22Rv1 (cell line): ENCODE results near the gene HUS1.

ENCODE experiments used
- H3K27ac ChIP-seq: fragments of 450-650 bp; 2 replicates; pipeline ENCODE4 v1.5.1; 2017
- ZFX ChIP-seq: fragments of 450-650 bp; IDR thresholded peaks from 2 replicates; pipeline ENCODE4 v1.6.1; 2017; ENCODE audit warnings: antibody characterized with exemption, borderline replicate concordance
- TF ChIP-seq, protein P1 (sequence below): fragments of 450-650 bp; IDR thresholded peaks from 2 replicates; pipeline ENCODE4 v1.5.1; 2017; ENCODE audit warnings: mild to moderate bottlenecking

Gene HUS1

DNA sequence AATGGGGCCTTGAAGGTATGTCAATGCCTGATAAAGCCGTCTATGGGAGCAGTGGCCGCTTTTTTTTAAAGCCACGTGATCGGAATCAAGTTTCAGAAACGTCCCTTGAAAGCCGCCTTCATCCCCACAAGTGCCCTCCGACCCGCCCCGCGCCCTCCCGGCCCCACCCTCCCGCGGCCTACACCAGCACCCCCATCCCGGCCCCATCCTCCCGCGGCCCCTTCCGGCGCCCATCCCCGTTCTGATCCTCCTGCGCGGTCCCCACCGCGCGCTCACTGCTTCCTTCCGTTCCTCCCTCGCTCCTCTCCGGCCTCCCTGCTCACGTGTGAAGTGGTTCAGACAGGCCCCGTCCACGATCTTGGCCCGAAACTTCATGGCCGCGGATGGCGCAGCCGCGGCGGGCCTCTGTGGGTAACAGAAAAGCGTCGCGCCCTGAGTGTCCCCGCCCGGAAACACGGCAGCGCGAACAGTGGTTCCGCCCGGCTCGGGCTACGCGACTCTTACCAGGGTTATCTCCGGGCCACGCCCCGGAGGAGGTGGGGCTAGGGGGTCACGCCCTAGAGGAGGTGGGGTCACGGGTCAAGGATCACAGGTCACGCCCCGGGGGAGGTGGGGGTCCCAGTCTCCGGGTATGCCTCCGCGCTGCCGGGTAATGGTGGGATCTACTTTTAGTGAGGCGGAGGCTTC, at the start of gene HUS1:
TSS of gene HUS1 (minus strand) at position 471 of the 687 bp plus-strand sequence. CDS start at position 375, 96 bp downstream.
- no peak for TF ChIP-seq ZFX
- TF ChIP-seq, protein P1, sequence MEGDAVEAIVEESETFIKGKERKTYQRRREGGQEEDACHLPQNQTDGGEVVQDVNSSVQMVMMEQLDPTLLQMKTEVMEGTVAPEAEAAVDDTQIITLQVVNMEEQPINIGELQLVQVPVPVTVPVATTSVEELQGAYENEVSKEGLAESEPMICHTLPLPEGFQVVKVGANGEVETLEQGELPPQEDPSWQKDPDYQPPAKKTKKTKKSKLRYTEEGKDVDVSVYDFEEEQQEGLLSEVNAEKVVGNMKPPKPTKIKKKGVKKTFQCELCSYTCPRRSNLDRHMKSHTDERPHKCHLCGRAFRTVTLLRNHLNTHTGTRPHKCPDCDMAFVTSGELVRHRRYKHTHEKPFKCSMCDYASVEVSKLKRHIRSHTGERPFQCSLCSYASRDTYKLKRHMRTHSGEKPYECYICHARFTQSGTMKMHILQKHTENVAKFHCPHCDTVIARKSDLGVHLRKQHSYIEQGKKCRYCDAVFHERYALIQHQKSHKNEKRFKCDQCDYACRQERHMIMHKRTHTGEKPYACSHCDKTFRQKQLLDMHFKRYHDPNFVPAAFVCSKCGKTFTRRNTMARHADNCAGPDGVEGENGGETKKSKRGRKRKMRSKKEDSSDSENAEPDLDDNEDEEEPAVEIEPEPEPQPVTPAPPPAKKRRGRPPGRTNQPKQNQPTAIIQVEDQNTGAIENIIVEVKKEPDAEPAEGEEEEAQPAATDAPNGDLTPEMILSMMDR, result no peak
- H3K27ac ChIP-seq, result peak within 1 kb of the TSS; percentile 87

DNA sequence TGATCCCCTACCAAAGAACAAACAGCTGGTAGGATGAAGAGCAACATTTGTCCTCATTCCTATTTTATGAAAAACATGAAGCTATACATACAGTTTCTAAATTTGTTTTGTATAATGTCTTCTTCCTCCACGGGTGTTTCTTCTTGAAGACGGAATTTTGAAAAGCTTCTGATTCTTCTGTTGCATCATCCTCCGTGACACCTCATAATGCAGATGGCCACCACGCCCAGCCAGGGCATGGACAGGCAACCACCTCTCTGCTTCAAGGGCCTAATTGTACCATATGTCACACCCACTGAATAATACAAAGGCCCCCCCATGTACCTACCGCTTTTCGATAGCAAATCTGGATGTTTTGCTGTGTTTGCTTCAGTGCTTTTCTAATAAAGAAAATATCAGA, 49.5 kb upstream of the HUS1 start, which contains the start of gene SUN3:
TSS of gene SUN3 (minus strand) at position 170 of the 400 bp plus-strand sequence. CDS start at position 1, 169 bp downstream.
- H3K27ac ChIP-seq, result no peak within 1 kb of the TSS
- TF ChIP-seq, protein P1, result no peak
- TF ChIP-seq ZFX, result no peak

DNA sequence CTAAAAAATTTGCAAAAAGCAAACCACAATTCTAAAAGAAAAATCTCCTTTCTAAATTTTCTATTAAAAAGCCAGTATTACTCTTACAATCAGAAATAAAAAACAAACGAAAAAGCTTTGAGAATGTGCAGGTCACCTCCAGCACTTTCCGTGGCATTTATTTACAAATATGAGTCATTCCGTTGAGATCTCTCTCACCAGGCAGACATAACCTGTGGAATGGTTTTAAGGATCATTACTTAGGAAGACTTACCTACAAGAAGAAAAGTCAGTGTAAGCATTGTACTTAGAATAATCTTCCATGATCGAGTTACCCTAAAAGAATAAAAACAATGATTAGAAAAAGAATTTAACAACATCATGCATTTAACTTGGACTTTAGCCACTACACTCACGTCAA, 46.2 kb upstream of the HUS1 start:
- no peak for TF ChIP-seq ZFX
- TF ChIP-seq, protein P1, result no peak
- H3K27ac ChIP-seq, result no peak overlapping the region

DNA sequence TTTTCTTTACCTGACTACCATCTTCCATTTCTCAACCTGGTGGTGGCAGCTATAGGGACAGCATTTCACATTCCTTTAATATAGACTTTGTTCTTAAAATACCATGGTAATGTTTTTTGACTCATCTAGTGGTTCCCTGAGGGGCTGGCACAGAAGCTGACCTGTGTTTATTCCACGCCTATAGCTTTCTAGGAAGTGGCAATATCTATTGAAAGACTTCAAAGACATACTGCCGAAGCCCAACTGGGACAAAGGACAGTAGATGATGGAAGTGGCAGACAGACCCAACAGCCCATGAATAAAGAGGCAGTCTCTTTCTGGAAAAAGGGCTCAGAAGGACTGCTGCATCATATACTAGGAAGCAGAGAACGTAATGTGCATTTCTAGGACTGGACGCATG, 38.3 kb upstream of the HUS1 start:
- no peak overlapping the region for H3K27ac ChIP-seq
- no peak for TF ChIP-seq ZFX
- TF ChIP-seq, protein P1, result no peak

DNA sequence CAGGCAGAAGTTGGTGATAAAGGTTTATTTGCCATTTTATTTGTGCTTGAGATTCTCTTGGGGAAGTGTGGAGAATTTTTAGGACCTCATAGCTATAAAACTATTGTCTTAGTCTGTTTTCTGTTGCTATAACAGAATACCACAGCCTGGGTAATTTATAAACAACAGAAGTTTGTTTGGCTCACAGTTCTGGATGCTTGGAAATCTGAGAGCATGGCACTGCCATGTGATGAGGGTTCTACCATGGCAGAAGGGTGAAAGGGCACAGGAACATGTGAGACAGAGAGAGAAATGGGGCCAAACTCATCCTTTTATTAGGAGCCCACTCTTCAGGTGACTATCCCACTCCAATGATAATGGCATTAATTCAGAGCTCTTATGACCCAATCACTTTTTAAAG, 37.2 kb upstream of the HUS1 start:
- H3K27ac ChIP-seq, result no peak overlapping the region
- TF ChIP-seq ZFX, result no peak
- TF ChIP-seq, protein P1, result no peak

DNA sequence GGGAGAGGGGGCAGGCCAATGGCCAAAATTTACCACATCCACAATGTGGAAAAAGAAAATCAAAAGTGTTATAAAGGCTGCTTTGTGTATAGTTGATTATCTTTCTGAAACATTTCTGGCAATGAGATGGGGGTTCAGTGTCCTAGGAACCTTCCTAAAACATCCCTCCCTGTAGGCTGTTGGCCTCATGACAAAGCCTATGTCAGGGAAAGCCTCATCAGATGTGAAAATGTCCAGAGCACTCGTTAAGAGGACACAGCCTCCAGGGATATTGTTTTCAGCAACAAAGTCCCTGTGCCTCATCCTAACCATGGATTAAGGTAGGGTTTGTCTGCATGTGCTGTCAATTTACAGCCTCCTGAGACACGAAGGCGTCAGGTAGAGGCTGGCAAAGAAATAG, 32.5 kb upstream of the HUS1 start:
- TF ChIP-seq ZFX, result no peak
- H3K27ac ChIP-seq, result no peak overlapping the region

DNA sequence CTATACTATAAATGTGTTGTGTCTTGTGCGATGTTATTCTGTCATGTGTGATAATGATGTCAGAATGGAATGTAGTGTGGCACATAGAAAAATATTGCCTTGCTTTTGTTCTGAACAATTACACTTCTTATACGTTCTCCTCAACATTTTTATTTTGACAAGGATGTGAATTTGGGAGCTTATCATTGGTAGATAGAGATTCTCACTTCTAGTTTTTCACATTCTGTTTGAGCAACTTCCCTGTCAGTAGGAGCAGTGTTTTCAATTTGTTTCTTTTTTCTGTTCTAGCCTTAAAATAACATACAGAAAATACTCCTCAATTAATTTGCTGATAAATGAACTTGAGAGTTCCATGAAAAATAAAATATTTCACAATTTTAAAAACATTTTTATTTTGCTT, 31.9 kb upstream of the HUS1 start:
- no peak for TF ChIP-seq ZFX
- no peak overlapping the region for H3K27ac ChIP-seq

DNA sequence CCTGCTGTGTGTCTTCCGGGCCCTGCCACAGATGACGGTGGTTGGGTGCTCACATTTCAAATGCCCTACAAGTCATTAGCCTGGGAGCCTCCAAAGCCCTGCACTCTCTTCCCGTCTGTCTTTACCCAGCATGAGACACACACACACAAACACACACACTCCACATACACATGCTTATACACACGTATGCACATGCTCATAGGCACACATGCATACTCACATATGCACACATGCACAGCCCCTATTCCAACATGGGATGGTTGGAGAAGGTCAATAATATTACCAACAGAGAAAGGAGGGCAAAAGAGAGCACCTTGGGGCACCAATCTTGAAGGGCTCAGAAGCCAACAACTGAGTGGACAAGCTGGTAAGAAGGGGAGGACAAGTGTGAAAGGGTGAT, 30.5 kb upstream of the HUS1 start:
- H3K27ac ChIP-seq, result no peak overlapping the region
- no peak for TF ChIP-seq ZFX
- TF ChIP-seq, protein P1, result no peak
